H1 (cell line): ENCODE data around the gene FDPS. TPM values are rescaled to one million over a fixed set of nuclear protein-coding genes. Genes with fewer than 3 reads are reported as not detected.

Source experiments
- BCL11A ChIP-seq, 2 experiments: IDR thresholded peaks; one replicate each; pipeline ENCODE4 v1.6.1; 2011; ENCODE audit warnings: low read depth in 2 of 2, low read length in 2 of 2, mild to moderate bottlenecking in 2 of 2
- JUN ChIP-seq: IDR thresholded peaks from 2 replicates; pipeline ENCODE4 v1.6.1; 2011; ENCODE audit warnings: low read depth, mild to moderate bottlenecking, improper control_type of control experiment, low read length
- NRF1 ChIP-seq: IDR thresholded peaks from 2 replicates; pipeline ENCODE4 v1.6.1; 2011; ENCODE audit warnings: mild to moderate bottlenecking, low read depth, low read length, improper control_type of control experiment
- RFX5 ChIP-seq: IDR thresholded peaks from 2 replicates; pipeline ENCODE4 v1.6.1; 2011; ENCODE audit warnings: low read depth, low read length, improper control_type of control experiment, borderline replicate concordance
- SP2 ChIP-seq: IDR thresholded peaks from 2 replicates; pipeline ENCODE4 v1.6.1; 2012; ENCODE audit warnings: mild to moderate bottlenecking, low read length, inconsistent platforms
- YY1 ChIP-seq: IDR thresholded peaks from 2 replicates; pipeline ENCODE4 v1.6.1; 2011; ENCODE audit warnings: low read depth, mild to moderate bottlenecking, low read length
- polyA plus RNA-seq, 7 experiments: library from polyadenylated mRNA; depleted of rRNA in 3 of 7; stranded (reverse) in 5 of 7; unstranded in 2 of 7; fragments of >200 nt in 5 of 7; fragments of 200-250 nt in 2 of 7; gene quantifications; 1 replicate in 5 of 7; 2 replicates in 1 of 7; 4 replicates in 1 of 7; pipeline versions ENCODE4 v1.2.1 to v1.2.3, GENCODE V29; 2011 to 2013; ENCODE audit warnings: missing spikeins in 2 of 7, mixed read lengths in 2 of 7
- total RNA-seq: library from RNA; stranded (reverse); fragmentation: NEBNext Ultra II Directional; extraction: Animal tissue kit (Norgen Biotek cat#: 25700); gene quantifications from 2 replicates; pipeline ENCODE4 v1.2.1, GENCODE V29; 2021
- TF ChIP-seq, protein P1 (sequence below): fragments of 300-600 bp; sonication (generic); IDR thresholded peaks from 2 replicates; pipeline ENCODE4 v1.7.1; 2012; ENCODE audit warnings: low read length, moderate library complexity, mild to moderate bottlenecking, inconsistent platforms; ENCODE audit not compliant: insufficient replicate concordance
- TF ChIP-seq, protein P2 (sequence below): IDR thresholded peaks from 2 replicates; pipeline ENCODE4 v1.6.1; 2012; ENCODE audit warnings: inconsistent platforms

Gene FDPS
- total and polyA plus RNA-seq, 2 of the 8 experiments (the other 6 are each of a cell fraction or from before 2014, with no cell fraction given): 267 to 368 TPM

DNA sequence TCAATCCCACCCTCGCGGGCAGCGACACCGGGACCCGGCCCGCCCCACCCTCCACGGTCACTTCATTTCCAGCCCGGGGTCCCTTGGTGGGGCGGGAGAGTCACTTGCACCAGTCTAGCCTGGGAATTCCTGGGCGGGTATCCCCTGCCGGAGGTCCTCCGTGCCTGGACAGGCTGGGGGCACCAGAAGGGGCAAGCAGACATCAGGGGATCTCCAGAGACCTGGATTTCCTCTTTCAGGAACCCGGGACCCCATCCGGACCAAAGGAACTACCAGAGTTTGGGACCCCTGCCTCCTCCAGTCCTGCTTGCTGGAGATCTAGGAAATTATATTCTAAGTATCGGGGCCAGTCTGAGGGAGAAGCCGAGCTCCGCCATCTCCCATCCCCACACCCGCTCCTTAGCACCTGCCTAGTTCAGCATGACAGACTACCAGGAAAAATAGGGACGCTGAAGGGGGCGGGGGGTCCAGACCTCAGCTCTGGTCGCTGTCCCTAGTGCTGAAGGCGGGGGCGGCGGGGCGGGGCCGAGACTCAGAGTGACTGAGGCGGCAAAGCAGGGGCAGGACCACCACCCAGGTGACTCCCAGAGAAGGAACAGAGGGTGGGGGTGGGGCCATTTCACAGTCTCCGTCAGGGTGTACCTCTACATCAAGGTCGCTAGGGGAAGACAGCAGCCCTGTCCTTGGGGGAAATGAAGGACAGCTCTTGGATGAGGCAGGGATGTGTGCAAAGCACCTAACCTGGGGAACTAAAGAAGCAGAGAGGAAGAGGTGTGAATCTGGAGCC, 30.6 kb upstream of the FDPS start (continued):
- TF ChIP-seq, protein P1, sequence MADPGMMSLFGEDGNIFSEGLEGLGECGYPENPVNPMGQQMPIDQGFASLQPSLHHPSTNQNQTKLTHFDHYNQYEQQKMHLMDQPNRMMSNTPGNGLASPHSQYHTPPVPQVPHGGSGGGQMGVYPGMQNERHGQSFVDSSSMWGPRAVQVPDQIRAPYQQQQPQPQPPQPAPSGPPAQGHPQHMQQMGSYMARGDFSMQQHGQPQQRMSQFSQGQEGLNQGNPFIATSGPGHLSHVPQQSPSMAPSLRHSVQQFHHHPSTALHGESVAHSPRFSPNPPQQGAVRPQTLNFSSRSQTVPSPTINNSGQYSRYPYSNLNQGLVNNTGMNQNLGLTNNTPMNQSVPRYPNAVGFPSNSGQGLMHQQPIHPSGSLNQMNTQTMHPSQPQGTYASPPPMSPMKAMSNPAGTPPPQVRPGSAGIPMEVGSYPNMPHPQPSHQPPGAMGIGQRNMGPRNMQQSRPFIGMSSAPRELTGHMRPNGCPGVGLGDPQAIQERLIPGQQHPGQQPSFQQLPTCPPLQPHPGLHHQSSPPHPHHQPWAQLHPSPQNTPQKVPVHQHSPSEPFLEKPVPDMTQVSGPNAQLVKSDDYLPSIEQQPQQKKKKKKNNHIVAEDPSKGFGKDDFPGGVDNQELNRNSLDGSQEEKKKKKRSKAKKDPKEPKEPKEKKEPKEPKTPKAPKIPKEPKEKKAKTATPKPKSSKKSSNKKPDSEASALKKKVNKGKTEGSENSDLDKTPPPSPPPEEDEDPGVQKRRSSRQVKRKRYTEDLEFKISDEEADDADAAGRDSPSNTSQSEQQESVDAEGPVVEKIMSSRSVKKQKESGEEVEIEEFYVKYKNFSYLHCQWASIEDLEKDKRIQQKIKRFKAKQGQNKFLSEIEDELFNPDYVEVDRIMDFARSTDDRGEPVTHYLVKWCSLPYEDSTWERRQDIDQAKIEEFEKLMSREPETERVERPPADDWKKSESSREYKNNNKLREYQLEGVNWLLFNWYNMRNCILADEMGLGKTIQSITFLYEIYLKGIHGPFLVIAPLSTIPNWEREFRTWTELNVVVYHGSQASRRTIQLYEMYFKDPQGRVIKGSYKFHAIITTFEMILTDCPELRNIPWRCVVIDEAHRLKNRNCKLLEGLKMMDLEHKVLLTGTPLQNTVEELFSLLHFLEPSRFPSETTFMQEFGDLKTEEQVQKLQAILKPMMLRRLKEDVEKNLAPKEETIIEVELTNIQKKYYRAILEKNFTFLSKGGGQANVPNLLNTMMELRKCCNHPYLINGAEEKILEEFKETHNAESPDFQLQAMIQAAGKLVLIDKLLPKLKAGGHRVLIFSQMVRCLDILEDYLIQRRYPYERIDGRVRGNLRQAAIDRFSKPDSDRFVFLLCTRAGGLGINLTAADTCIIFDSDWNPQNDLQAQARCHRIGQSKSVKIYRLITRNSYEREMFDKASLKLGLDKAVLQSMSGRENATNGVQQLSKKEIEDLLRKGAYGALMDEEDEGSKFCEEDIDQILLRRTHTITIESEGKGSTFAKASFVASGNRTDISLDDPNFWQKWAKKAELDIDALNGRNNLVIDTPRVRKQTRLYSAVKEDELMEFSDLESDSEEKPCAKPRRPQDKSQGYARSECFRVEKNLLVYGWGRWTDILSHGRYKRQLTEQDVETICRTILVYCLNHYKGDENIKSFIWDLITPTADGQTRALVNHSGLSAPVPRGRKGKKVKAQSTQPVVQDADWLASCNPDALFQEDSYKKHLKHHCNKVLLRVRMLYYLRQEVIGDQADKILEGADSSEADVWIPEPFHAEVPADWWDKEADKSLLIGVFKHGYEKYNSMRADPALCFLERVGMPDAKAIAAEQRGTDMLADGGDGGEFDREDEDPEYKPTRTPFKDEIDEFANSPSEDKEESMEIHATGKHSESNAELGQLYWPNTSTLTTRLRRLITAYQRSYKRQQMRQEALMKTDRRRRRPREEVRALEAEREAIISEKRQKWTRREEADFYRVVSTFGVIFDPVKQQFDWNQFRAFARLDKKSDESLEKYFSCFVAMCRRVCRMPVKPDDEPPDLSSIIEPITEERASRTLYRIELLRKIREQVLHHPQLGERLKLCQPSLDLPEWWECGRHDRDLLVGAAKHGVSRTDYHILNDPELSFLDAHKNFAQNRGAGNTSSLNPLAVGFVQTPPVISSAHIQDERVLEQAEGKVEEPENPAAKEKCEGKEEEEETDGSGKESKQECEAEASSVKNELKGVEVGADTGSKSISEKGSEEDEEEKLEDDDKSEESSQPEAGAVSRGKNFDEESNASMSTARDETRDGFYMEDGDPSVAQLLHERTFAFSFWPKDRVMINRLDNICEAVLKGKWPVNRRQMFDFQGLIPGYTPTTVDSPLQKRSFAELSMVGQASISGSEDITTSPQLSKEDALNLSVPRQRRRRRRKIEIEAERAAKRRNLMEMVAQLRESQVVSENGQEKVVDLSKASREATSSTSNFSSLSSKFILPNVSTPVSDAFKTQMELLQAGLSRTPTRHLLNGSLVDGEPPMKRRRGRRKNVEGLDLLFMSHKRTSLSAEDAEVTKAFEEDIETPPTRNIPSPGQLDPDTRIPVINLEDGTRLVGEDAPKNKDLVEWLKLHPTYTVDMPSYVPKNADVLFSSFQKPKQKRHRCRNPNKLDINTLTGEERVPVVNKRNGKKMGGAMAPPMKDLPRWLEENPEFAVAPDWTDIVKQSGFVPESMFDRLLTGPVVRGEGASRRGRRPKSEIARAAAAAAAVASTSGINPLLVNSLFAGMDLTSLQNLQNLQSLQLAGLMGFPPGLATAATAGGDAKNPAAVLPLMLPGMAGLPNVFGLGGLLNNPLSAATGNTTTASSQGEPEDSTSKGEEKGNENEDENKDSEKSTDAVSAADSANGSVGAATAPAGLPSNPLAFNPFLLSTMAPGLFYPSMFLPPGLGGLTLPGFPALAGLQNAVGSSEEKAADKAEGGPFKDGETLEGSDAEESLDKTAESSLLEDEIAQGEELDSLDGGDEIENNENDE: no peak
- TF ChIP-seq JUN (no peak), NRF1 (no peak), YY1 (peak; percentile 51; the same call in 1 of the 2 replicates), SP2 (no peak), BCL11A (IDR thresholded peaks at IDR 0.05; ENCODE audit: low read depth in 2 of 2, low read length in 2 of 2) (no peak), RFX5 (no peak)
- TF ChIP-seq, protein P2, sequence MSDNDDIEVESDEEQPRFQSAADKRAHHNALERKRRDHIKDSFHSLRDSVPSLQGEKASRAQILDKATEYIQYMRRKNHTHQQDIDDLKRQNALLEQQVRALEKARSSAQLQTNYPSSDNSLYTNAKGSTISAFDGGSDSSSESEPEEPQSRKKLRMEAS: peak; percentile 53; the same call in 1 of the 2 replicates
- TF ChIP-seq, all 59 proteins: peak for 13
